Suprapubic skin (tissue), 4 donors: ENCODE results near the gene RUFY3. TPM values are rescaled to one million over a fixed set of nuclear protein-coding genes. Genes with fewer than 3 reads are reported as not detected.

ENCODE experiments used
- DNase-seq, 2 donors: peaks; one replicate each; pipeline ENCODE4 v3.0.0-alpha.2; 2019; ENCODE audit warnings: low spot score in 2 of 2
- H3K27ac ChIP-seq: fragments of 200-600 bp; sonication (generic); one replicate; pipeline ENCODE4 v1.5.1; 2019
- H3K27me3 ChIP-seq: fragments of 200-600 bp; sonication (generic); one replicate; pipeline ENCODE4 v1.5.1; 2019
- H3K36me3 ChIP-seq: fragments of 200-600 bp; sonication (generic); one replicate; pipeline ENCODE4 v1.5.1; 2019
- H3K4me1 ChIP-seq: fragments of 200-600 bp; sonication (generic); one replicate; pipeline ENCODE4 v1.5.1; 2019
- H3K4me3 ChIP-seq: fragments of 200-600 bp; sonication (generic); one replicate; pipeline ENCODE4 v1.5.1; 2019; ENCODE audit warnings: mild to moderate bottlenecking
- H3K9me3 ChIP-seq: fragments of 200-600 bp; sonication (generic); one replicate; pipeline ENCODE4 v1.5.1; 2019
- CTCF ChIP-seq, 2 donors: fragments of 200-600 bp in 1 of 2; fragments of 450-650 bp in 1 of 2; sonication (generic) in 1 of 2; IDR thresholded peaks; one replicate each; pipeline ENCODE4 v1.5.1; 2016 to 2019; ENCODE audit warnings: antibody characterized with exemption in 2 of 2, mild to moderate bottlenecking in 1 of 2, moderate library complexity in 1 of 2
- EP300 ChIP-seq: sonication (generic); formaldehyde crosslinking; IDR thresholded peaks from one replicate; pipeline ENCODE4 v1.6.1; 2017; ENCODE audit warnings: antibody characterized with exemption
- POLR2A ChIP-seq, 2 donors: fragments of 450-650 bp; IDR thresholded peaks; one replicate each; pipeline ENCODE4 v1.6.1; 2017; ENCODE audit warnings: antibody characterized with exemption in 2 of 2, mild to moderate bottlenecking in 2 of 2, moderate library complexity in 2 of 2
- POLR2AphosphoS5 ChIP-seq, 3 donors: sonication (generic); formaldehyde crosslinking; IDR thresholded peaks; one replicate each; pipeline ENCODE4 v1.6.1; 2017; ENCODE audit warnings: antibody characterized with exemption in 3 of 3
- WGBS: methylation state at CpG from one replicate; pipeline ENCODE4 v1.1.5; 2018; 5-methylcytosine and 5-hydroxymethylcytosine counted together
- total RNA-seq, 4 donors: library from RNA; depleted of rRNA; stranded (reverse); fragments of >200 nt; gene quantifications; one replicate each; pipeline ENCODE4 v1.1.0, GENCODE V29; 2016

RUFY3 gene
- total RNA-seq, 4 donors from 2014 or later: 53.2 to 155 (median 68.1) TPM

- Histone ChIP-seq H3K36me3 (no peaks in the 10 kb centered on the region), H3K27me3 (no peaks in the 10 kb centered on the region), H3K4me3 (peak overlapping the region; percentile 96), H3K9me3 (no peaks in the 10 kb centered on the region), H3K27ac (peak overlapping the region; percentile 99), H3K4me1 (peaks cover 46% of the 10 kb centered on the region)
- 1% methylated on average over 11 of the region's 11 CpGs for WGBS
- DNase-seq: no peak
- TF ChIP-seq CTCF (IDR thresholded peaks at IDR 0.05) (no peak), POLR2A (IDR thresholded peaks at IDR 0.05) (no peak), EP300 (no peak), POLR2AphosphoS5 (IDR thresholded peaks at IDR 0.05) (no peak)
Measured at GRCh38 chr4:70703619-70704214, 18.0 kb upstream of the RUFY3 start.

- Histone ChIP-seq H3K9me3 (no peaks in the 10 kb centered on the region), H3K27me3 (no peaks in the 10 kb centered on the region), H3K4me1 (peaks cover 46% of the 10 kb centered on the region), H3K36me3 (no peaks in the 10 kb centered on the region), H3K4me3 (peak overlapping the region; percentile 96), H3K27ac (peak overlapping the region; percentile 99)
- peak in 1 of 2 donors; percentile 53 for TF ChIP-seq CTCF (IDR thresholded peaks at IDR 0.05)
- no peak for TF ChIP-seq EP300
- no peak for TF ChIP-seq POLR2A (IDR thresholded peaks at IDR 0.05)
- TF ChIP-seq POLR2AphosphoS5 (IDR thresholded peaks at IDR 0.05): no peak
- 1% methylated on average over 26 of the region's 58 CpGs for whole genome bisulfite sequencing
- peak; percentile 87 to 91 for DNase-seq
Measured at GRCh38 chr4:70704215-70704930, 17.4 kb upstream of the RUFY3 start.

GRCh38 chr4:70704931-70705182, 16.9 kb upstream of the RUFY3 start:
- H3K9me3 ChIP-seq: no peaks in the 10 kb centered on the region
- no peak for DNase-seq
- H3K27me3 ChIP-seq: no peaks in the 10 kb centered on the region
- H3K4me3 ChIP-seq: peak overlapping the region; percentile 96
- H3K27ac ChIP-seq: peak overlapping the region; percentile 99
- H3K4me1 ChIP-seq: peaks cover 46% of the 10 kb centered on the region
- no CpG with 5 or more reads among the region's 39 CpGs for WGBS
- H3K36me3 ChIP-seq: no peaks in the 10 kb centered on the region
- TF ChIP-seq EP300 (no peak), POLR2AphosphoS5 (IDR thresholded peaks at IDR 0.05) (no peak), POLR2A (IDR thresholded peaks at IDR 0.05) (no peak), CTCF (IDR thresholded peaks at IDR 0.05) (no peak)

- DNase-seq: peak; percentile 83 to 86
- WGBS: 0% methylated on average over 12 of the region's 86 CpGs
- no peaks in the 10 kb centered on the region for H3K36me3 ChIP-seq
- peak overlapping the region; percentile 99 for H3K27ac ChIP-seq
- peaks cover 46% of the 10 kb centered on the region for H3K4me1 ChIP-seq
- TF ChIP-seq POLR2AphosphoS5 (IDR thresholded peaks at IDR 0.05) (peak in 2 of 3 donors; percentile 16 to 51), POLR2A (IDR thresholded peaks at IDR 0.05) (peak in 1 of 2 donors; percentile 30), CTCF (IDR thresholded peaks at IDR 0.05) (no peak)
- H3K9me3 ChIP-seq: no peaks in the 10 kb centered on the region
- no peaks in the 10 kb centered on the region for H3K27me3 ChIP-seq
- H3K4me3 ChIP-seq: peak overlapping the region; percentile 96
Measured at GRCh38 chr4:70705183-70706043, 16.4 kb upstream of the RUFY3 start.

GRCh38 chr4:70706044-70706461, 15.7 kb upstream of the RUFY3 start:
- Histone ChIP-seq H3K27ac (peak overlapping the region; percentile 99), H3K4me1 (peaks cover 43% of the 10 kb centered on the region), H3K36me3 (no peaks in the 10 kb centered on the region), H3K4me3 (peak overlapping the region; percentile 96), H3K9me3 (no peaks in the 10 kb centered on the region), H3K27me3 (no peaks in the 10 kb centered on the region)
- TF ChIP-seq EP300: no peak
- no peak for DNase-seq
- 5% methylated on average over 7 of the region's 7 CpGs for WGBS
